ENCODE data around the gene INPP5A.

INPP5A gene

GRCh38 chr10:132519382-132520176, 18.0 kb upstream of the INPP5A start:
- no peak for ATAC-seq

GRCh38 chr10:132520177-132520811, 17.3 kb upstream of the INPP5A start:
- ATAC-seq, result no peak

GRCh38 chr10:132521041-132521465, 16.5 kb upstream of the INPP5A start:
- ATAC-seq, result no peak

- no peak for ATAC-seq
These were observed 16.0 kb upstream of the INPP5A start for GRCh38 chr10:132521466-132522102.

- no peak for ATAC-seq
These were observed 14.8 kb upstream of the INPP5A start for GRCh38 chr10:132522521-132523411.

- ATAC-seq, result no peak
These were observed 13.8 kb upstream of the INPP5A start for GRCh38 chr10:132523561-132524442.

GRCh38 chr10:132524443-132525285, 12.9 kb upstream of the INPP5A start:
- no peak for ATAC-seq

GRCh38 chr10:132526676-132527075, 10.9 kb upstream of the INPP5A start:
- no peak for ATAC-seq

GRCh38 chr10:132527339-132528063, 10.1 kb upstream of the INPP5A start:
- no peak for ATAC-seq

- ATAC-seq, result no peak
These were observed 9.4 kb upstream of the INPP5A start for GRCh38 chr10:132528064-132528691.

GRCh38 chr10:132532179-132532578, 5.4 kb upstream of the INPP5A start:
- no peak for ATAC-seq

- no peak for ATAC-seq
These were observed 4.6 kb upstream of the INPP5A start for GRCh38 chr10:132532749-132533560.

- no peak for ATAC-seq
These were observed 3.9 kb upstream of the INPP5A start for GRCh38 chr10:132533571-132534260.

- no peak for ATAC-seq
These were observed 3.1 kb upstream of the INPP5A start for GRCh38 chr10:132534391-132535064.

GRCh38 chr10:132535065-132535651, 2.4 kb upstream of the INPP5A start:
- no peak for ATAC-seq

GRCh38 chr10:132536241-132536876, 1.2 kb upstream of the INPP5A start:
- ATAC-seq, result no peak
